ENCODE data around the gene GRM5. TPM values are rescaled to one million over a fixed set of nuclear protein-coding genes. Genes with fewer than 3 reads are reported as not detected.

Gene GRM5
- total and polyA plus RNA-seq, 2 donors (not counting 1 experiment from before 2014, with no cell fraction given): not detected

DNA sequence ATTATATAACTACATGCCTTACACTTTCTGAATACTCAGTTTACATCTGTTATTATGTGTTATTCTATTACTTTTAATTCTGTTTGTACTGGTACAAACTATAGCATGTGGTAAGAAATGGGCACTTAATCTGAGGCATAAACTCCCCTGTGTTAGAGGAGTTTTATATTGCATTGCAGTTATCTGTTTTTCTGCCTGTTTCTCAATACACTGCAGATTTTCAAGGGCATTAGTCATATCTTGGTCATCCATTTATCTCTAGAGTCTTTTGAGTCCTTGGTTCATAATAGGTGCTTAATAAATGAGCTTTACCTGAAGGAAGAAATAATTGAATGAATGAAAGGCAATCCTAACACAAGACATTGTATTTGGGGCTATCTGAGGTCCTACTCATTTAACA, 545.4 kb downstream of the GRM5 start:
- Histone ChIP-seq H3K79me2 (ENCODE audit: control insufficient read depth, insufficient read depth, low read length) (no peaks in the 10 kb centered on the region), H2AFZ (ENCODE audit: insufficient read depth, low read depth, low read length, poor library complexity, severe bottlenecking) (no peak overlapping the region), H4K20me1 (ENCODE audit: control insufficient read depth, insufficient read depth, low read length, poor library complexity, severe bottlenecking) (no peaks in the 10 kb centered on the region), H3K4me1 (ENCODE audit: control insufficient read depth in 2 of 2, insufficient read depth in 2 of 2, low read length in 2 of 2) (no peaks in the 10 kb centered on the region), H3K9ac (ENCODE audit: low read length) (no peak overlapping the region), H3K36me3 (replicated peaks in 1 of 2; ENCODE audit: control extremely low read depth in 1 of 2, control insufficient read depth in 1 of 2, extremely low read depth in 1 of 2, insufficient read depth in 2 of 2, low read length in 1 of 2) (no peaks in the 10 kb centered on the region), H3K27ac (ENCODE audit: low read length in 2 of 2) (no peak overlapping the region), H3K9me3 (ENCODE audit: control extremely low read depth in 1 of 3, control insufficient read depth in 2 of 3, insufficient read depth in 1 of 3, low read length in 2 of 3) (no peaks in the 10 kb centered on the region), H3K27me3 (replicated peaks in 1 of 4; ENCODE audit: control extremely low read depth in 1 of 4, control insufficient read depth in 3 of 4, insufficient read depth in 4 of 4, low read length in 3 of 4) (no peaks in the 10 kb centered on the region), H3K4me3 (ENCODE audit: control extremely low read depth in 1 of 5, extremely low read depth in 1 of 5, insufficient read depth in 1 of 5, low read depth in 2 of 5, low read length in 4 of 5) (no peak overlapping the region), H3K4me2 (replicated peaks; ENCODE audit: low read depth, low read length, poor library complexity, severe bottlenecking) (no peak overlapping the region)
- Mint-ChIP-seq H3K4me3 (no peak overlapping the region), H3K27ac (no peak overlapping the region), H3K4me1 (no peaks in the 10 kb centered on the region), H3K9me3 (ENCODE audit: insufficient read depth) (no peaks in the 10 kb centered on the region), H3K27me3 (peaks cover 14% of the 10 kb centered on the region)
- ChIA-PET POLR2A (no interaction called here), CTCF (no interaction called here)
- ATAC-seq (ENCODE audit: low read depth) (no peak), DNase-seq (no peak)
- intact Hi-C loops (cut with micrococcal nuclease): no loop called here
- TF ChIP-seq EZH2 (IDR thresholded peaks at IDR 0.05; ENCODE audit: borderline replicate concordance, insufficient read depth, low read depth, low read length, poor library complexity, severe bottlenecking): no peak
- TF ChIP-seq, protein P1, sequence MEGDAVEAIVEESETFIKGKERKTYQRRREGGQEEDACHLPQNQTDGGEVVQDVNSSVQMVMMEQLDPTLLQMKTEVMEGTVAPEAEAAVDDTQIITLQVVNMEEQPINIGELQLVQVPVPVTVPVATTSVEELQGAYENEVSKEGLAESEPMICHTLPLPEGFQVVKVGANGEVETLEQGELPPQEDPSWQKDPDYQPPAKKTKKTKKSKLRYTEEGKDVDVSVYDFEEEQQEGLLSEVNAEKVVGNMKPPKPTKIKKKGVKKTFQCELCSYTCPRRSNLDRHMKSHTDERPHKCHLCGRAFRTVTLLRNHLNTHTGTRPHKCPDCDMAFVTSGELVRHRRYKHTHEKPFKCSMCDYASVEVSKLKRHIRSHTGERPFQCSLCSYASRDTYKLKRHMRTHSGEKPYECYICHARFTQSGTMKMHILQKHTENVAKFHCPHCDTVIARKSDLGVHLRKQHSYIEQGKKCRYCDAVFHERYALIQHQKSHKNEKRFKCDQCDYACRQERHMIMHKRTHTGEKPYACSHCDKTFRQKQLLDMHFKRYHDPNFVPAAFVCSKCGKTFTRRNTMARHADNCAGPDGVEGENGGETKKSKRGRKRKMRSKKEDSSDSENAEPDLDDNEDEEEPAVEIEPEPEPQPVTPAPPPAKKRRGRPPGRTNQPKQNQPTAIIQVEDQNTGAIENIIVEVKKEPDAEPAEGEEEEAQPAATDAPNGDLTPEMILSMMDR (IDR thresholded peaks at IDR 0.05): no peak

DNA sequence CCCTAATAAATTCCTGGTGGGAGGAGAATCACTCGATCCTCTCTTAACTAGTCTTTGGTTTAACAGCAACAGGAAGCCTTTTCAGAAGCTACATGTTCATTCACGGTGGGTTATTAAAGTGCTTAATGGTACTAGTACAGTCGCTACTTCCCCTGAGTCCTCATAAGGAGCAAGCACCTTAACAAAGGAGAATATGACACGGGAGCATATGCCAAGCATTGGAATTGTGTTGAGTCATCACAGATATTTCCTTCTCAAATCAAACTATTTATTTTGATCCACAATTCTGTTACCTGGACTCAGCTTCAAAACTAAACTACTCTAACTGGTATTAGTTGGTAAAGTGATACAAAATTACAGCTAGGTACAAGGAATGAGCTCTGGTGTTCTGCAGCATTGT, 550.8 kb downstream of the GRM5 start:
- Histone ChIP-seq H3K4me1 (ENCODE audit: control insufficient read depth in 2 of 2, insufficient read depth in 2 of 2, low read length in 2 of 2) (no peaks in the 10 kb centered on the region), H3K9me3 (ENCODE audit: control extremely low read depth in 1 of 3, control insufficient read depth in 2 of 3, insufficient read depth in 1 of 3, low read length in 2 of 3) (no peaks in the 10 kb centered on the region), H3K27me3 (replicated peaks in 1 of 4; ENCODE audit: control extremely low read depth in 1 of 4, control insufficient read depth in 3 of 4, insufficient read depth in 4 of 4, low read length in 3 of 4) (peaks cover 0 to 4% (median 2%) of the 10 kb centered on the region in 4 experiments), H3K4me3 (ENCODE audit: control extremely low read depth in 1 of 5, extremely low read depth in 1 of 5, insufficient read depth in 1 of 5, low read depth in 2 of 5, low read length in 4 of 5) (no peak overlapping the region), H3K79me2 (ENCODE audit: control insufficient read depth, insufficient read depth, low read length) (no peaks in the 10 kb centered on the region), H4K20me1 (ENCODE audit: control insufficient read depth, insufficient read depth, low read length, poor library complexity, severe bottlenecking) (no peaks in the 10 kb centered on the region), H2AFZ (ENCODE audit: insufficient read depth, low read depth, low read length, poor library complexity, severe bottlenecking) (no peak overlapping the region), H3K27ac (ENCODE audit: low read length in 2 of 2) (no peak overlapping the region), H3K9ac (ENCODE audit: low read length) (no peak overlapping the region), H3K36me3 (replicated peaks in 1 of 2; ENCODE audit: control extremely low read depth in 1 of 2, control insufficient read depth in 1 of 2, extremely low read depth in 1 of 2, insufficient read depth in 2 of 2, low read length in 1 of 2) (no peaks in the 10 kb centered on the region), H3K4me2 (replicated peaks; ENCODE audit: low read depth, low read length, poor library complexity, severe bottlenecking) (no peak overlapping the region)
- no peak overlapping the region for H3K27ac Mint-ChIP-seq
- no peak for ATAC-seq (ENCODE audit: low read depth)
- no peaks in the 10 kb centered on the region for H3K4me1 Mint-ChIP-seq
- peaks cover 37% of the 10 kb centered on the region for H3K27me3 Mint-ChIP-seq
- CTCF ChIA-PET: interaction anchor here (1.0 kb wide), 1 partner anchor 498 kb away, joined by 3 read pairs; no protein-coding TSS in a partner anchor
- H3K9me3 Mint-ChIP-seq (ENCODE audit: insufficient read depth): no peaks in the 10 kb centered on the region
- intact Hi-C loops (cut with micrococcal nuclease): no loop called here
- no peak for TF ChIP-seq EZH2 (IDR thresholded peaks at IDR 0.05; ENCODE audit: borderline replicate concordance, insufficient read depth, low read depth, low read length, poor library complexity, severe bottlenecking)
- TF ChIP-seq, protein P1 (IDR thresholded peaks at IDR 0.05): no peak
- POLR2A ChIA-PET: no interaction called here
- WGBS (ENCODE audit: insufficient coverage): no CpG with 5 or more reads among the region's 4 CpGs
- H3K4me3 Mint-ChIP-seq: no peak overlapping the region
- DNase-seq: no peak
